ENCODE data around the gene GLT8D2.

- TF ChIP-seq, protein P1, sequence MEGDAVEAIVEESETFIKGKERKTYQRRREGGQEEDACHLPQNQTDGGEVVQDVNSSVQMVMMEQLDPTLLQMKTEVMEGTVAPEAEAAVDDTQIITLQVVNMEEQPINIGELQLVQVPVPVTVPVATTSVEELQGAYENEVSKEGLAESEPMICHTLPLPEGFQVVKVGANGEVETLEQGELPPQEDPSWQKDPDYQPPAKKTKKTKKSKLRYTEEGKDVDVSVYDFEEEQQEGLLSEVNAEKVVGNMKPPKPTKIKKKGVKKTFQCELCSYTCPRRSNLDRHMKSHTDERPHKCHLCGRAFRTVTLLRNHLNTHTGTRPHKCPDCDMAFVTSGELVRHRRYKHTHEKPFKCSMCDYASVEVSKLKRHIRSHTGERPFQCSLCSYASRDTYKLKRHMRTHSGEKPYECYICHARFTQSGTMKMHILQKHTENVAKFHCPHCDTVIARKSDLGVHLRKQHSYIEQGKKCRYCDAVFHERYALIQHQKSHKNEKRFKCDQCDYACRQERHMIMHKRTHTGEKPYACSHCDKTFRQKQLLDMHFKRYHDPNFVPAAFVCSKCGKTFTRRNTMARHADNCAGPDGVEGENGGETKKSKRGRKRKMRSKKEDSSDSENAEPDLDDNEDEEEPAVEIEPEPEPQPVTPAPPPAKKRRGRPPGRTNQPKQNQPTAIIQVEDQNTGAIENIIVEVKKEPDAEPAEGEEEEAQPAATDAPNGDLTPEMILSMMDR (IDR thresholded peaks at IDR 0.05; ENCODE audit: poor library complexity) = no peak
- TF ChIP-seq EZH2 (IDR thresholded peaks at IDR 0.05; ENCODE audit: borderline replicate concordance) (no peak), EZH2phosphoT487 (IDR thresholded peaks at IDR 0.05; ENCODE audit: low read depth, severe bottlenecking, unreplicated experiment) (no peak)
Measured at GRCh38 chr12:104094284-104094683, 44.3 kb upstream of the GLT8D2 start.
